Forelimb muscle (tissue), 1 donor: ENCODE results near the gene ADIPOR2. TPM values are rescaled to one million over a fixed set of nuclear protein-coding genes. Genes with fewer than 3 reads are reported as not detected.
"Not testable (repeated sequence)": the region's sequence is repeated elsewhere in the genome, so short reads cannot be mapped to it uniquely, and the experiment has no call there.

ENCODE experiments used
- DNase-seq: peaks from one replicate; pipeline ENCODE4 v3.0.0-alpha.2; 2013; ENCODE audit warnings: low read depth
- polyA plus RNA-seq: library from polyadenylated mRNA; unstranded; fragments of 120-200 nt; gene quantifications from one replicate; pipeline ENCODE4 v1.2.1, GENCODE V29; 2013; ENCODE audit not compliant: insufficient read length

The ADIPOR2 gene
- polyA plus RNA-seq, 1 donor, result 24.3 TPM

GRCh38 chr12:1663440-1664132 is 27.3 kb upstream of the ADIPOR2 start:
- DNase-seq, result no peak

DNA sequence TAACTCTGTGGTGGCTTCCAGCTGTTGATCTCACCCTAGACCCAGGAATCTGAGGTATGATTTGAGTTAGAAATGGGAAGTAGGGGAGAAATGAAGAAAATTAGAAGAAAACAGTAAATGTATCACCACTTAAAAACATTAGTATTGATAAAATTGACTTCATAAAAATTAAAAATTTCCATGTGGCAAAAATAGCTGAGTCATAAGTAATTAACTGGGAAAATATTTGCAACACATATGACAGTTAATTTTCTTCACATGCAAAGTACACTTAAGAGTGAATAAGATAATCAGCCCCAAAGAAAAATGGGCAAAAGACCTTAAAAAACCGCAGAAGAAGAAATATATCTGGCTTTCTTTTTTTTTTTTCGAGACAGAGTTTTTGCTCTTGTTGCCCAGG is 25.5 kb upstream of the ADIPOR2 start:
- DNase-seq, result no peak

- no peak for DNase-seq
Measured at GRCh38 chr12:1666215-1666614, 24.7 kb upstream of the ADIPOR2 start.

DNA sequence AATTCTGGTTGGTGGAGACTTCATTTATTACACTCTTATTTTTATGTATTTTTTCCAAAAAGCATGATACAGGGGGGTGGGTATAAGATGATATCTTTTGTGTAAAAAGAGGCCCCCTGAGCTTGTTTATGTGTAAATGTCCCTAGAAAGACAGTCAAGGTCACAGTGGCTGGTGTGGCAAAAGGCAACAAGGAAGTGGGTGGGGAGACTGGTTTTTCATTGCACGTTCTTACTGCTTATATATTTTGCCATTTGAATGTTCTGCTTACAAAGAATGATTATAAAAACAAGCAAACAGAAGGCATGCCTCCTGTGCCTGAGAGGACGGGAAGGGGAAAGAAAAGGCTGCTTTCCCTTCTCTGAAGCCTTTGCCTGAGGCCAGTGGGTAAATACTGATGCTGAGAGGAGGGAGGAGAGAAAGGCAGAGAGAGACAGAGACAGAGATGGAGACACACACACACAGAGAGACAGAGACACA is 24.1 kb upstream of the ADIPOR2 start:
- no peak for DNase-seq

- no peak for DNase-seq
Measured at GRCh38 chr12:1668833-1669543, 21.9 kb upstream of the ADIPOR2 start.

GRCh38 chr12:1670358-1671268 is 20.3 kb upstream of the ADIPOR2 start:
- no peak for DNase-seq

DNA sequence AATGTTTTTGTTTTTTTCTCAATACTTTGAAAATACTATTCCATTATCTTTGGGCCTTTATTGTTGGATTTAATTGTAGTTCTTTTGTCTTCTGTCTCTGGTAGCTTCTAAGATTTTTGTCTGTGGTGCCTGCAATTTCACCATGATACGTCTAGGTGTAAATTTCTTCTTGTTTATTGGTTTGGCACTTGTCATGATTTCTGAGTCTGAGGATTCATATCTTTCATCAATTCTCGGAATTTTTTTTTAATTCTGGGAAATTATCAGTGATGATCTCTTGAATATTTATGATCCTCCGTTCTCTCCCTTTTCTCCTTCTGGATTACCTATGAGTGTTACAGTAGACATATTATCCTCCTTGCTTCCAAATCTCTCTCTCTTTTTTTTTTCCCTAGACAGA is 14.8 kb upstream of the ADIPOR2 start:
- no peak for DNase-seq

- DNase-seq, result no peak
Measured at GRCh38 chr12:1680804-1681492, 9.9 kb upstream of the ADIPOR2 start.

DNA sequence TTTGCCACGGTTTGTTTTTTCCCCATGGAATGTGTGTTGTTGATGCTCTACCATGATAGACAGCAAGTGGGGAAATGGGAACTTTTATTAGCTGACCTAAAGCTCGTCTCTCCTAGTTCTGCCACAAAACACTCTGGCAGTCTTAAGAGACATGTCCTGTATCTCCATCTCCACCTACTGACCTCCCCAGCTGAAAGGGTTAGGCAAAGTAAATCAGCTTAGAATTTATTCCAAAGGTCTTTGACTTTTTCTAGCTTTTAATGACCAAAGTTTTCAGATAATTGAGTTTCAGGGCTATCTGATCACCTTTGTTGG is 9.4 kb upstream of the ADIPOR2 start:
- no peak for DNase-seq

DNA sequence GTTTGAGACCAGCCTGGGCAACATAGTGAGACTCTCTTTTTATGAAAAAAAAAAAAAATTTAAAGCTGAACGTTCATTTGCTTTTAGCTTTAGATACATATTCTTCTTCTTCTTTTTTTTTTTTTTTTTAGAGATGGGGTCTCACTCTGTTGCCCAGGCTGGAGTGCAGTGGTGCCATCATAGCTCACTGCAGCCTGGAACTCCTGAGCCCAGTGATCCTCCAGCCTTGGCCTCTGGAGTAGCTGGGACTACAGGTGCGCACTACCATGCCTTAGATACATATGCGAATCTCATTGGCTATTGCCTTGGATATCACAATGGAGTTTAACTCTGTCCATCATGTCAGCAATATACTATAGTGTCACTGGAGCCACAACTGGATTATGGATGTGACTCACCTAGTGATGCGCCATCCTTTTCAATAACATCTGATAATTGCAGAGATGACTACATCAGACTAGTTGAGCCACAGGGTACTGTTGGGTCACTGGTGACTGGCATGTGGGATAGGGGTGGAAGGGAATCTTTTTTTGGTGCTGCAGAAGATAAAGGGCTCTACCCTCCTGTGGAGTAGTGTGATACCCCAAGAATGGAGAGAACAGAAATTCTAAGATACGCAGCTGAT is 2.7 kb upstream of the ADIPOR2 start:
- no peak for DNase-seq

- no peak for DNase-seq
Measured at GRCh38 chr12:1691123-1692007, 495 bp downstream of the ADIPOR2 start.

DNA sequence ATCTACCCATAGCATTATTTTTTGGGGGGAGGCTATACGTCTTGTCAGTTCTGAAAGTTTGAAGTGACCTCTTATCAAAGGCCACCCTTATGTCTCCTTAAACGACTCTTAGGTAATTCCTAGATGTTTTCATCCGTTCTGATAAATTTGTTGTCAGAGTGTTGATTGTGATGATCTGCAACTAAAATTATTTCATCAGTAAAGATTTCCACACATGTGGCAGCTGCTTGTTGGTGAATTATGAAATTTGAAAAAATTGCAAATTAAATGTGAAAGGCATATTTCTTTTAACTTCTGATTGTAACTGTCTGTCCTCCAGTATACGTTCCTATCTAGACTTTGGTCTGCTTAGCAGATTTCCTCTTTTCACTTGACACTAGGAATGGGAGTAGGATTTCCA is 1.4 kb downstream of the ADIPOR2 start:
- DNase-seq, result no peak

GRCh38 chr12:1692895-1693610 is 2.2 kb downstream of the ADIPOR2 start:
- no peak for DNase-seq

GRCh38 chr12:1695097-1695496 is 4.2 kb downstream of the ADIPOR2 start:
- DNase-seq, result not testable (repeated sequence)

DNA sequence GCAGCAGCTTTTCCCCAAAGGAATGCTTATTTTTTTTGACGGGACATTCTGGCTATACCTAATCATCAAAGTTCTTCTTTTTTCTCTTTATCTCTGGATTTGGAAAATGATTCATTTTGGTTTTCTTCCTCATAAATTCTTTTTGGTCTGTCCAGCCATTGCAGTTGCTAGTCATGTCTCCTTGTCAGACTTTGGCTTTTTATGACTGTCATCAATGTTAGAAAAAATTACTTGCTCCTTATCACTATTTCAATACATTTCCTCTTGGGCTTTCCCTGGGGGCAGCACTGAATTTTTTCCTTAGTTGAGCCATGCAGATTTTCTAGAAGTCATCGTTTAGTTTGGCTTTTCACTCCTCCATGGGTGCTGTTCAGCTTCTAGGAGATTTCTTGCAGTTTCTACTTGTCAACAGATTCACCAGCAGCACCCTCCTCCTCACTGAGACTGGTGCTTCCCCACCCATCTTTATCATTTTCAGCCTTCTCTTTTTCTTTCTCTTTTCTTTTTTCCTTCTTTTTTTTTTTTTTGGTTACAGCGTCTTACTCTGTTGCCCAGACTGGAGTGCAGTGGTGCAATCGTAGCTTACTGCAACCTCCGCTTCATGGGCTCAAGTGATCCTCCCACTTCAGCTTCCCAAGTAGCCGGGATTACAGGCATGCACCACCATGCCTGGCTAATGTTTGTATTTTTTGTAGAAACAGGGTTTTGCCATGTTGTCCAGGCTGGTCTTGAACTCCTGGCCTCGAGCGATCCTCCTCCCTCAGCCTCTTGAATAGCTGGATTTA is 5.2 kb downstream of the ADIPOR2 start:
- DNase-seq, result no peak

DNA sequence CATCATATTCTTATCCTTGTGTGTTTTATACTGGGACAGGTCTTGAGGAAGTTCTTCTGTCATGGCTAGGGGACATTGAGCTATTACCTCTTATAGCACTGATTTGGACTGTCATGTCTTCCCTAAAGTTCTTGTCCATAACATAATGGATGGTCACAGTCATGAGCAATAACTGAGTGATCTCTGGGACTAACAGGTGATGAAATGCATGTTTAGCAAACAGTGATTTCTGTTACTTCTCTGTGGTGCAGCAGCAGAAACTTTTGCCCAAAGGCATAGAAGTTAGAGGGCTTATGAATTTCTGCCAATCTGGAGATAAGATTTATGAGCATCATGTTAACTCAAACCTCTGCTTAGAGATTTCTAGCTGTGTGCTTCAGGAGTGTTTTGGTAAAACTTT is 5.9 kb downstream of the ADIPOR2 start:
- DNase-seq, result no peak

DNA sequence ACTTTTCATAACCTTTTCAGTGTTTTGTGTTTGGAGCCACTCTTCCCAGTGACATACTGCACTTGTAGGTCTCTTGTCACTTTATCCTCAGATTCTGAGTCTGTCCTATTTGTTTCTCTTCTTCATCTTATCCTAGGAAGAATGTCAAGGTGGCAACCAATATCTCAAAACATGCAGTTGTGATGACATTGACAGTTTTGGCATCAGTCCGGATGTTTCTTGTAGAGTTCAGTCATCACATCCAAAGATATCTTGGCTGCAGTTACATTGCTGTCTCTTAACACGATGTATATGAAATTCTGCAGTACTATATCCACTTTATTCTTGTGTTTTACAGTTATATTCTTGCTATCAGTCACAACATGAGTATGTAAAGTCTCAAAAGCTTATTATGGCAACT is 6.4 kb downstream of the ADIPOR2 start:
- DNase-seq, result no peak

DNA sequence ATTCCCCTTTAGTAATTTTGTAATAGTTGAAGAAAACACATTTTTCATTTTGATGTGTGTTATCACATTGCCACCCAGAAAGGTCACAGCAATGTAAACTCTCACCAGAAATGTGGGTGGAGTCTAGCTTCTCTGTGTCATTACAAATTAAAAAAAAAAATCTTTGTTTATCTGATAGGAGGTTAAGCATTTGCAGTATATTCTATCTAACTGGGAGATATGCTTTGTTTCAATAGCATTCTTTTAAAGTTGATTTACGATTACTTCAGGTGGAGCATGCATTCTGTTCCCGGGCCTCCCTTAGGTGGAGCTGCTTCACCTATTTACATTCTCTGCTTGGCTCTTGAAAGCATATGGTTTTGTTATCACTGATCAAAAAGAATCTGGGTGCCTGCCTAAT is 7.8 kb downstream of the ADIPOR2 start:
- no peak for DNase-seq

GRCh38 chr12:1702713-1703112 is 11.8 kb downstream of the ADIPOR2 start:
- DNase-seq, result no peak
